Breast epithelium (tissue), 3 donors: ENCODE results near the gene SLC26A4.

Experiments used
- POLR2AphosphoS5 ChIP-seq, 3 donors: sonication (generic); formaldehyde crosslinking; IDR thresholded peaks; one replicate each; pipeline ENCODE4 v1.6.1; 2017; ENCODE audit warnings: antibody characterized with exemption in 3 of 3
- TF ChIP-seq, protein P1 (sequence below), 3 donors: fragments of 450-650 bp; IDR thresholded peaks; one replicate each; pipeline ENCODE4 v1.5.1; 2016 to 2017; ENCODE audit warnings: antibody characterized with exemption in 3 of 3, mild to moderate bottlenecking in 3 of 3, moderate library complexity in 3 of 3

DNA sequence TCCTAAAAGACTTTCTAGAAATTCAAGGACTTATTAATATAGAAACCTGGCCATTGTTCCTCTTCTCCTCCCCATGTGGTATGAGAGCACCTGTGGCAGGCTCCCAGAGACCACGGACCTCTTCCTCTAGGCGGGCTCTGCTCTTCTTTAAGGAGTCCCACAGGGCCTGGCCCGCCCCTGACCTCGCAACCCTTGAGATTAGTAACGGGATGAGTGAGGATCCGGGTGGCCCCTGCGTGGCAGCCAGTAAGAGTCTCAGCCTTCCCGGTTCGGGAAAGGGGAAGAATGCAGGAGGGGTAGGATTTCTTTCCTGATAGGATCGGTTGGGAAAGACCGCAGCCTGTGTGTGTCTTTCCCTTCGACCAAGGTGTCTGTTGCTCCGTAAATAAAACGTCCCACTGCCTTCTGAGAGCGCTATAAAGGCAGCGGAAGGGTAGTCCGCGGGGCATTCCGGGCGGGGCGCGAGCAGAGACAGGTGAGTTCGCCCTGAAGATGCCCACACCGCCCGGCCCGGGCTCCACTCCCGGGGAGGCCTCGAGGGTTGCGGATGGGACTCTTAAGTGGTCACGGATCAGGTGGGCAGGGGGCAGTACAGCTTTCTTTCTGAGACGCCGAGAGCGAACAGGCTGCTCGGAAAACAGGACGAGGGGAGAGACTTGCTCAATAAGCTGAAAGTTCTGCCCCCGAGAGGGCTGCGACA lies at the start of gene SLC26A4:
- TF ChIP-seq, protein P1, sequence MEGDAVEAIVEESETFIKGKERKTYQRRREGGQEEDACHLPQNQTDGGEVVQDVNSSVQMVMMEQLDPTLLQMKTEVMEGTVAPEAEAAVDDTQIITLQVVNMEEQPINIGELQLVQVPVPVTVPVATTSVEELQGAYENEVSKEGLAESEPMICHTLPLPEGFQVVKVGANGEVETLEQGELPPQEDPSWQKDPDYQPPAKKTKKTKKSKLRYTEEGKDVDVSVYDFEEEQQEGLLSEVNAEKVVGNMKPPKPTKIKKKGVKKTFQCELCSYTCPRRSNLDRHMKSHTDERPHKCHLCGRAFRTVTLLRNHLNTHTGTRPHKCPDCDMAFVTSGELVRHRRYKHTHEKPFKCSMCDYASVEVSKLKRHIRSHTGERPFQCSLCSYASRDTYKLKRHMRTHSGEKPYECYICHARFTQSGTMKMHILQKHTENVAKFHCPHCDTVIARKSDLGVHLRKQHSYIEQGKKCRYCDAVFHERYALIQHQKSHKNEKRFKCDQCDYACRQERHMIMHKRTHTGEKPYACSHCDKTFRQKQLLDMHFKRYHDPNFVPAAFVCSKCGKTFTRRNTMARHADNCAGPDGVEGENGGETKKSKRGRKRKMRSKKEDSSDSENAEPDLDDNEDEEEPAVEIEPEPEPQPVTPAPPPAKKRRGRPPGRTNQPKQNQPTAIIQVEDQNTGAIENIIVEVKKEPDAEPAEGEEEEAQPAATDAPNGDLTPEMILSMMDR (IDR thresholded peaks at IDR 0.05) = no peak
- TF ChIP-seq POLR2AphosphoS5 (IDR thresholded peaks at IDR 0.05) = no peak
